Measurements from ENCODE around the gene UBE2Q2. TPM values are rescaled to one million over a fixed set of nuclear protein-coding genes. Genes with fewer than 3 reads are reported as not detected.

The UBE2Q2 gene
- total RNA-seq, 1 experiment from 2014 or later: 27.0 TPM

DNA sequence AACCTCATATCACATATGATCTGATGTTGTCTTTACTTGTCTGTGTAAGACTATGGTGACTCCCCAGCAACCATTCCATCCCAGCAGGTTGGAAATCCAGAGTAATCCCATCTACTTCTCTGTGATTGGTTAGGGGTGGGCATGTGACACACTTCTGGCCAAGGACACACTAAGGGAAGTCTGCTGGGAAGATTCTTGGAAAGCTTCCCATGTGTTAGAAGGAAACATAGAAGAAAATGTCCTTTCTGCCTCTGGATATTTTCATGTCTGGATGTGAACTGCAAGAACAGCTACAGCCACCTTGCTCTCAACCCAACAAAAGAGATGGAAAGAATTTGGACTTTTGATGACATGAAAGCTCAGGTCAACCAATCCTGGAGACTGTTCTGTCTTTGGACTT lies 2.6 kb upstream of the UBE2Q2 start:
- ATAC-seq (no peak), DNase-seq (ENCODE audit: low spot score) (no peak)
- TF ChIP-seq MYBL2 (CRISPR knock-in tag; IDR thresholded peaks at IDR 0.05) (no peak), IRF1 (CRISPR knock-in tag; IDR thresholded peaks at IDR 0.05) (no peak), USF2 (CRISPR knock-in tag; IDR thresholded peaks at IDR 0.05) (peak; percentile 90), USF1 (CRISPR knock-in tag; IDR thresholded peaks at IDR 0.05) (peak; percentile 85), JAZF1 (CRISPR knock-in tag; IDR thresholded peaks at IDR 0.05) (no peak), ZBTB21 (CRISPR knock-in tag; IDR thresholded peaks at IDR 0.05; ENCODE audit: borderline replicate concordance) (no peak), NFYB (CRISPR knock-in tag; conservative IDR thresholded peaks at IDR 0.05; ENCODE audit: low read depth) (peak; percentile 36; the same call in 1 of the 2 replicates), ZNF263 (CRISPR knock-in tag; IDR thresholded peaks at IDR 0.05; ENCODE audit: low read depth) (no peak), PRRX2 (CRISPR knock-in tag; IDR thresholded peaks at IDR 0.05) (no peak)
- TF ChIP-seq, protein P1, sequence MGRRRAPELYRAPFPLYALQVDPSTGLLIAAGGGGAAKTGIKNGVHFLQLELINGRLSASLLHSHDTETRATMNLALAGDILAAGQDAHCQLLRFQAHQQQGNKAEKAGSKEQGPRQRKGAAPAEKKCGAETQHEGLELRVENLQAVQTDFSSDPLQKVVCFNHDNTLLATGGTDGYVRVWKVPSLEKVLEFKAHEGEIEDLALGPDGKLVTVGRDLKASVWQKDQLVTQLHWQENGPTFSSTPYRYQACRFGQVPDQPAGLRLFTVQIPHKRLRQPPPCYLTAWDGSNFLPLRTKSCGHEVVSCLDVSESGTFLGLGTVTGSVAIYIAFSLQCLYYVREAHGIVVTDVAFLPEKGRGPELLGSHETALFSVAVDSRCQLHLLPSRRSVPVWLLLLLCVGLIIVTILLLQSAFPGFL (CRISPR knock-in tag; IDR thresholded peaks at IDR 0.05; ENCODE audit: borderline replicate concordance): no peak
- TF ChIP-seq, protein P2, sequence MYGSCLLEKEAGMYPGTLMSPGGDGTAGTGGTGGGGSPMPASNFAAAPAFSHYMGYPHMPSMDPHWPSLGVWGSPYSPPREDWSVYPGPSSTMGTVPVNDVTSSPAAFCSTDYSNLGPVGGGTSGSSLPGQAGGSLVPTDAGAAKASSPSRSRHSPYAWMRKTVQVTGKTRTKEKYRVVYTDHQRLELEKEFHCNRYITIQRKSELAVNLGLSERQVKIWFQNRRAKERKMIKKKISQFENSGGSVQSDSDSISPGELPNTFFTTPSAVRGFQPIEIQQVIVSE (CRISPR knock-in tag; IDR thresholded peaks at IDR 0.05; ENCODE audit: borderline replicate concordance): no peak
- H3K4me3 Mint-ChIP-seq: no peak overlapping the region
- H3K27ac Mint-ChIP-seq: no peak overlapping the region
- H3K27me3 Mint-ChIP-seq (ENCODE audit: low read depth): peaks cover 20% of the 10 kb centered on the region
- H3K36me3 Mint-ChIP-seq: peaks cover 6% of the 10 kb centered on the region
- H3K4me1 Mint-ChIP-seq: peaks cover 22% of the 10 kb centered on the region
- CTCF ChIA-PET: interaction anchor here (0.6 to 4.9 kb wide), 2 partner anchors 31 to 77 kb away, joined by 3 to 30 read pairs; no protein-coding TSS in a partner anchor
- POLR2A ChIA-PET: interaction anchor here (0.6 kb wide), 1 partner anchor 395 kb away, joined by 6 read pairs; no protein-coding TSS in a partner anchor
- H3K9me3 Mint-ChIP-seq: no peaks in the 10 kb centered on the region

DNA sequence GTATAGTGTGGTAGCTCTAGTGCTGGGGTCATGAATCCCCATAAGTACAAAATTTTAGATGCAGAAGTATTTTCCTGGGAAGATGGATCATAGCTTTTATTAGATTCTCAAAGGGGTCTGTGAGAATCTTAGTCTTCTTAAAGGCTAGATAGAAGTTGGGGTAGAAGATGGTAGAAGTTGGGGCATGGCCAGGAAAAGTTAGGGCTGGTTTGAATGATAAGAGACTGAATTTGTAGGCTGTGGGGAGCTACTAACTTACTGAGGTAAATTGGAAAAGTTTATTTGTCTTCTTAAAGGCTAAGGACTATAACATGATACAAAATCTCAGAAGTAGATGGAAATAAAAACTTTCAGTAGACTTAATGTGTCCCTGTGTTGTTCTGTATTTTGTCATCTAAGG lies 1.6 kb upstream of the UBE2Q2 start:
- H3K36me3 Mint-ChIP-seq: peaks cover 8% of the 10 kb centered on the region
- CTCF ChIA-PET: interaction anchor here (1.6 to 4.9 kb wide), 5 partner anchors 10 to 109 kb away, joined by 5 to 30 read pairs (median 9); no protein-coding TSS in a partner anchor
- POLR2A ChIA-PET: interaction anchor here (0.6 kb wide), 1 partner anchor 31 kb away, joined by 5 read pairs; no protein-coding TSS in a partner anchor

More for the DNA sequence above, 1.6 kb upstream of the UBE2Q2 start:
- Mint-ChIP-seq H3K27ac (no peak overlapping the region), H3K27me3 (ENCODE audit: low read depth) (peaks cover 20% of the 10 kb centered on the region), H3K9me3 (no peaks in the 10 kb centered on the region), H3K4me1 (peaks cover 28% of the 10 kb centered on the region), H3K4me3 (no peak overlapping the region)
- ATAC-seq (no peak), DNase-seq (ENCODE audit: low spot score) (no peak)
- TF ChIP-seq ELF4 (CRISPR knock-in tag; IDR thresholded peaks at IDR 0.05; ENCODE audit: low read depth) (no peak), ATF2 (CRISPR knock-in tag; IDR thresholded peaks at IDR 0.05; ENCODE audit: borderline replicate concordance, low read depth) (no peak), NFYB (CRISPR knock-in tag; conservative IDR thresholded peaks at IDR 0.05; ENCODE audit: low read depth) (no peak), TEAD4 (CRISPR knock-in tag; IDR thresholded peaks at IDR 0.05) (no peak), JUN (CRISPR knock-in tag; IDR thresholded peaks at IDR 0.05) (no peak), TCF7 (CRISPR knock-in tag; IDR thresholded peaks at IDR 0.05; ENCODE audit: low read depth) (no peak), MXD4 (CRISPR knock-in tag; IDR thresholded peaks at IDR 0.05; ENCODE audit: borderline replicate concordance) (no peak)

All from WTC11 (cell line).